Lower leg skin (tissue), 4 donors: Measurements from ENCODE around the gene PREP. TPM values are rescaled to one million over a fixed set of nuclear protein-coding genes. Genes with fewer than 3 reads are reported as not detected.

Source experiments
- DNase-seq, 2 donors: peaks; one replicate each; pipeline ENCODE4 v3.0.0-alpha.2; 2019; ENCODE audit warnings: low spot score in 2 of 2
- H3K4me3 ChIP-seq: fragments of 200-600 bp; sonication (generic); 2 replicates; pipeline ENCODE4 v1.5.1; 2017; ENCODE audit warnings: mild to moderate bottlenecking, low read depth; ENCODE audit not compliant: poor library complexity, severe bottlenecking
- CTCF ChIP-seq, 3 donors: fragments of 450-650 bp; IDR thresholded peaks; one replicate each; pipeline ENCODE4 v1.5.1; 2016; ENCODE audit warnings: antibody characterized with exemption in 3 of 3, mild to moderate bottlenecking in 3 of 3, moderate library complexity in 2 of 3
- POLR2A ChIP-seq, 2 donors: fragments of 450-650 bp; IDR thresholded peaks; one replicate each; pipeline ENCODE4 v1.6.1; 2016 to 2017; ENCODE audit warnings: antibody characterized with exemption in 2 of 2, mild to moderate bottlenecking in 1 of 2, moderate library complexity in 1 of 2
- WGBS, 2 donors: methylation state at CpG; one replicate each; pipeline ENCODE4 v1.1.5; 2018; 5-methylcytosine and 5-hydroxymethylcytosine counted together
- intact Hi-C: fragments of 100-400 bp; cut with DNase I; formaldehyde crosslinking; loops from one replicate; pipeline ENCODE4 v1.15.0; 2023; ENCODE audit warnings: low total_unique reads
- total RNA-seq, 4 donors: library from RNA; depleted of rRNA; stranded (reverse); fragments of >200 nt; gene quantifications; one replicate each; pipeline ENCODE4 v1.1.0, GENCODE V29; 2016

Gene PREP
- total RNA-seq, 4 donors from 2014 or later: 33.9 to 39.1 (median 35.1) TPM

DNA sequence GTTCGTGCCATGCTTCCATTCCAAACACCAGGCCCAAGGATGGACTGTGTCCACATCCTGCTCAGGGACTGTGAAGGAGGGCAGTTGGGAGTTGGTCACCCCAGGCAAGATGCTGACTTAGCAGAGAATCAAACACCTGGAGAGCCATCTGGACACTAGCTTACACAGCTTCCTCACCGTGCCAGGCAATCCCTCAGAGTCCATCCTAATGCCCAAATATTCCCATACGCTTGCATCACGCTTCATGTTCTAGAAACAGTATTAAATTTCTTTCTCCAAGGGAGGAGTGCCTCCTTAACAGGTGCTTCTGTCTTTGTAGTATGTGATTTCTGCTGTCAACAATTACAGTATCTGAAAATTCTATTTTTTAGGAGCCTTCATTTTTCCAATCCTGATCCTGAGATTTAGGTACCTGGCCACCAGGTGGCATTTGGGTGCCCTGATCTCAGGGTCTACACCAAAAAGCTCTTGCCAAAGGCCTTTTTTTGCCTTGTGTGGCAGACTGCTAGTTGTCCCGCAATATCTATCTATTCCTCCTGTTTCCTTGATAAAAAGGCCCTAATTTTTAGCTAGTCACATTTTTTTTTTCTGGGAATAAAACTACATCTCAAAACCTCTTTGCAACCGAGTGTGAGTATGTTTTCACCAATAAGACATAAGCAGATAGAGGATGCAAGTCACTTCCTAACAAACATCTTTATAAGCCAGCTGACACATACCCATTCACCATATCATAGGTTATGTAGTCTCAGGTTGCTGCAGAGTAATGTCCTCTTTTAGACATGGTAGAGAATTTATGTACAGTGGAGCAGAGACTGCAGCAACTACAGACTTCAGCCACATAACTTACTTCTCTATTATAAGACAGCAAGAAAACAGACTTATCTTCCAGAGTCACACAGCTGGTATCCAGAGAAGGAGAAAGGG lies 85.0 kb downstream of the PREP start:
- no peak for TF ChIP-seq POLR2A (IDR thresholded peaks at IDR 0.05)
- TF ChIP-seq CTCF (IDR thresholded peaks at IDR 0.05): no peak
- DNase-seq: no peak
- no peak overlapping the region for H3K4me3 ChIP-seq
- intact Hi-C loops: no loop called here
- 94 to 96% methylated on average over 6 of the region's 6 CpGs for WGBS, 2 donors

DNA sequence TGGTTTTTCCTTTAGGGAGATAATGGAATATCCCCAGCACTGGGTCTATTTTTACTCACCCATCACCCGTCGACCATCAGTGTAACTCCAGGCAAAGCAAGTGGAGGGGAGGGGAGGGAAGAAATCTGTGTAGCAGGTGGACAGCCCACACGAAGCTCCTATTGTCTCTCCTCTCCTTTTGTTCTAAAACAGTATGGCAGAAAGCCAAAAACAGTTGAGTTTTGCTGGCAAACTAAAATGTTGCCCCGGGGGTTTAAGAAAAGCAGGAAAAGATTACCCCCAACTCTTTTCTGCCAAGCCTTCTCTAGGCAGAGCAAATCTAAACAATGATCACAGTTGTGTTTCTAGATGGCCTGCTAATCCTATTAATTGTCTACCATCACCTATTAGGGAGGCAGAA lies 89.7 kb downstream of the PREP start:
- no peak for DNase-seq
- intact Hi-C loops: no loop called here
- TF ChIP-seq POLR2A (IDR thresholded peaks at IDR 0.05) (no peak), CTCF (IDR thresholded peaks at IDR 0.05) (no peak)
- 58 to 65% methylated on average over 4 of the region's 4 CpGs for WGBS, 2 donors
- no peak overlapping the region for H3K4me3 ChIP-seq

- intact Hi-C loops: no loop called here
- TF ChIP-seq CTCF (IDR thresholded peaks at IDR 0.05): no peak
- no peak for TF ChIP-seq POLR2A (IDR thresholded peaks at IDR 0.05)
- 87 to 98% methylated on average over 3 of the region's 3 CpGs for WGBS, 2 donors
- no peak overlapping the region for H3K4me3 ChIP-seq
- no peak for DNase-seq
These were observed 91.9 kb downstream of the PREP start for GRCh38 chr6:105310947-105311346.

DNA sequence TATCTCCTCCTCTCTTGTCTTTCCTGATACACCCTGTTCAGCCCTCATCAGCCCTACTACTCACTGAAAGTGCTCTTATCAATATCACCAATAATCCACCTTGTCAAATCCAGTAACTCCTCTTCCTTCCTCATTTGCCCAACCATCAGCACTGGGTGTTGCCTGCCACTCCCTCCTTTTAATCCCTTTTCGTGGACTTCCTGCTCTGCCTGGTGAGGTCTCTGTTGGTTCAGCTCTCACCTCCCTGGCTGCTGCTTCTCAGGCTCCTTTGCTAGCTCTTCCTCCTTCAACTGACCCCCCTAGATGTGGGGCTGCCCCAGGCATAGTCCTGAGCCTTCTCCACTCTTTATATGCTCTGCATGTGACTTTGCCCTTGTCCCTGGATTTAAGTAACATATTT lies 92.5 kb downstream of the PREP start:
- H3K4me3 ChIP-seq: no peak overlapping the region
- DNase-seq: no peak
- TF ChIP-seq POLR2A (IDR thresholded peaks at IDR 0.05): no peak
- TF ChIP-seq CTCF (IDR thresholded peaks at IDR 0.05): no peak
- intact Hi-C loops: no loop called here
- 64 to 67% methylated on average over 1 of the region's 1 CpG for WGBS, 2 donors

GRCh38 chr6:105308840-105309239 lies 94.0 kb downstream of the PREP start:
- WGBS, 2 donors: 91 to 95% methylated on average over 5 of the region's 5 CpGs

More at GRCh38 chr6:105308840-105309239, 94.0 kb downstream of the PREP start:
- no peak for TF ChIP-seq POLR2A (IDR thresholded peaks at IDR 0.05)
- TF ChIP-seq CTCF (IDR thresholded peaks at IDR 0.05): no peak
- H3K4me3 ChIP-seq: no peak overlapping the region
- no peak for DNase-seq
- intact Hi-C loops: no loop called here
